AG04449 (cell line): ENCODE measurements around the gene CRYBA4.

Source experiments
- CTCF ChIA-PET: fragments of 350-600 bp; formaldehyde crosslinking; extraction: SDS; loops from one replicate; lab custom pipeline; 2021; ENCODE audit warnings: antibody characterized with exemption; lab: Yijun Ruan, JAX
- POLR2A ChIA-PET: fragments of 400-600, 350-600 bp; formaldehyde crosslinking; extraction: SDS; loops from one replicate; lab custom pipeline; 2020; ENCODE audit warnings: antibody characterized with exemption, inconsistent platforms; lab: Yijun Ruan, JAX
- DNase-seq: peaks from one replicate; pipeline ENCODE4 v3.0.0-alpha.2; 2010; ENCODE audit warnings: low read depth, low spot score
- H3K4me3 ChIP-seq: 2 replicates; pipeline ENCODE4 v1.5.1; 2011; ENCODE audit warnings: low read depth, mild to moderate bottlenecking, control low read depth, low read length
- TF ChIP-seq, protein P1 (sequence below): IDR thresholded peaks from one replicate; pipeline ENCODE4 v1.5.1; 2011; ENCODE audit warnings: mild to moderate bottlenecking, moderate library complexity, low read length, control low read depth, inconsistent platforms; ENCODE audit not compliant: insufficient read depth; ENCODE audit errors: missing control alignments

Gene CRYBA4

DNA sequence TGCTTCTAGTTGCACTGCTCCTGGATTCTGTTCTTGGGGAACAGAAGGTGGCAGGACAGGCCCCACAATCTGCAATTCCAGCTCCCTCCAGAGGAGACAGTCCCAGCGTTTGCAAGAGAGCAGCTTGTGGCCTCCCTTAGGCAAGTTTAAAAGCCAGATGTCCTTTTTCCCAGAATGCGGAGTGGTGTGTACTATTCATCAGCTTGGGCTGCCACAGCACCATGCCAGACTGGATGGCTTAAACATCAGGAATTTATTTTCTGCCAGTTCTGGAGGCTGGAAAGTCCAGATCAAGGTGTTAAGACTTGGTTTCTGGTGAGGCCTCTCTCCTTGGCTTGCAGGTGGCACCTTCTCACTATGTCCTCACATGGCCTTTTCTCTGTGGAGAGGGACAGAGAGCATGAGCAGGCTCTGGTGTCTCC, 47.3 kb downstream of the CRYBA4 start:
- TF ChIP-seq, protein P1, sequence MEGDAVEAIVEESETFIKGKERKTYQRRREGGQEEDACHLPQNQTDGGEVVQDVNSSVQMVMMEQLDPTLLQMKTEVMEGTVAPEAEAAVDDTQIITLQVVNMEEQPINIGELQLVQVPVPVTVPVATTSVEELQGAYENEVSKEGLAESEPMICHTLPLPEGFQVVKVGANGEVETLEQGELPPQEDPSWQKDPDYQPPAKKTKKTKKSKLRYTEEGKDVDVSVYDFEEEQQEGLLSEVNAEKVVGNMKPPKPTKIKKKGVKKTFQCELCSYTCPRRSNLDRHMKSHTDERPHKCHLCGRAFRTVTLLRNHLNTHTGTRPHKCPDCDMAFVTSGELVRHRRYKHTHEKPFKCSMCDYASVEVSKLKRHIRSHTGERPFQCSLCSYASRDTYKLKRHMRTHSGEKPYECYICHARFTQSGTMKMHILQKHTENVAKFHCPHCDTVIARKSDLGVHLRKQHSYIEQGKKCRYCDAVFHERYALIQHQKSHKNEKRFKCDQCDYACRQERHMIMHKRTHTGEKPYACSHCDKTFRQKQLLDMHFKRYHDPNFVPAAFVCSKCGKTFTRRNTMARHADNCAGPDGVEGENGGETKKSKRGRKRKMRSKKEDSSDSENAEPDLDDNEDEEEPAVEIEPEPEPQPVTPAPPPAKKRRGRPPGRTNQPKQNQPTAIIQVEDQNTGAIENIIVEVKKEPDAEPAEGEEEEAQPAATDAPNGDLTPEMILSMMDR: peak; percentile 64
- CTCF ChIA-PET: interaction anchor here (1.3 to 9.6 kb wide), 5 partner anchors 10 to 304 kb away, joined by 3 to 150 read pairs (median 3); no protein-coding TSS in a partner anchor
- no peak overlapping the region for H3K4me3 ChIP-seq
- DNase-seq: no peak
- POLR2A ChIA-PET: no interaction called here

DNA sequence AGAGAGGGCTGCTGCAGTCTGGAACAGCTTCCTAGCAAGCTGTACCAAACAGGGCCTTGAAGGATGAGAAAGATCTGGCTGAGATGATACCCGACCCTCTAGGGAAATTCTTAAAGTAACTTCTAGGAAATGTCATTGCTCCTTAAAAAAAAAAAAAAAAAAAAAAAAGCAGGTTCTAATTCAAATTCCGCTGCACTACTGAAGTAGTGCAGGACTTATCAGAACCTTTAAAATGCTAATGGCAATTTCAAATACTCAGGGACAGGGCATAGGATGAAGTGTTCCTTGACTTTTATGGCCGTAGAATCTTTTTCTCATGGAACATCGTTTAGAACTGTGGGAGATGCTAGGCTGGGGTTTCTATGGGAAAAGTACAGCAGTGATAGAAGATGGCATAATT, 48.7 kb downstream of the CRYBA4 start:
- POLR2A ChIA-PET: no interaction called here
- TF ChIP-seq, protein P1: no peak

DNA sequence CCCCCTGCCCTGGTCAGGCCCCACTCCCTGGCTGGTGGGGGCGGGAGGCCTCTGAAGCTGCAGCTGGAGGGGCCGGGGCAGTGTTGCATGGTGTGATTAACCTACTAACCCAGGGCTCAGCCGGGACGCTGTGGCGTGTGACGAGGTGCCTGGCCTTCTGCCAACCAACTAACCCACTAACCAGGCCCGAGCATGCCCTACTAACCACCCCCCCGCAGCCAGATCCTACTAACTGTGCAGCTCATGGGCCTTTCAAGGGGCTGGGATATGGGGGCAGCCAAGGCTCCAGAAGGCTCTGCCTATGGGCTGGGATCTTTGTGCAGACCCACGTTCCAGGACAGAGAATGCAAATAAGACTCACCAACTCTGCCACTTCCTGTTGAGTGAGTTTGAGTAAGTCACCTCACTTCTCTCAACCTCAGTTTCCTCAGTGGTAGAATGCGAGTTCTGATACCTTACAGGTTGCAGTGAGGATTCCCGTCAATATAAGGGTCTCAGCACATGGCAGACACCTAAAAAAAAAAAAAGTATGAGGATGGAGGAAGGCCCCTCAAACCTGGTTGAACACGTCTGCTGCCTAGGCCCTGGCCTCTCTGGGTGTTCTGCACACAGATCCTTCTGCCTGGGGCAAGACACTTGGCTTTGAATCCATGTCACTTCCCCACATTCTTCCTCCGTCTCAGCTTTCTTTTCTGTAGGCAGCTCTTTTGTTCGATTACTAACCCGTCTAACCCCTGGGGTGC, 49.7 kb downstream of the CRYBA4 start:
- TF ChIP-seq, protein P1: no peak
- CTCF ChIA-PET: interaction anchor here (0.6 to 3.5 kb wide), 5 partner anchors 8 to 168 kb away, joined by 3 to 26 read pairs (median 13); no protein-coding TSS in a partner anchor
- POLR2A ChIA-PET: no interaction called here
- DNase-seq: no peak
- no peak overlapping the region for H3K4me3 ChIP-seq

More for the DNA sequence above, 48.7 kb downstream of the CRYBA4 start:
- DNase-seq: no peak
- H3K4me3 ChIP-seq: no peak overlapping the region
- CTCF ChIA-PET: interaction anchor here (1.3 kb wide), 1 partner anchor 9 kb away, joined by 3 read pairs; no protein-coding TSS in a partner anchor

DNA sequence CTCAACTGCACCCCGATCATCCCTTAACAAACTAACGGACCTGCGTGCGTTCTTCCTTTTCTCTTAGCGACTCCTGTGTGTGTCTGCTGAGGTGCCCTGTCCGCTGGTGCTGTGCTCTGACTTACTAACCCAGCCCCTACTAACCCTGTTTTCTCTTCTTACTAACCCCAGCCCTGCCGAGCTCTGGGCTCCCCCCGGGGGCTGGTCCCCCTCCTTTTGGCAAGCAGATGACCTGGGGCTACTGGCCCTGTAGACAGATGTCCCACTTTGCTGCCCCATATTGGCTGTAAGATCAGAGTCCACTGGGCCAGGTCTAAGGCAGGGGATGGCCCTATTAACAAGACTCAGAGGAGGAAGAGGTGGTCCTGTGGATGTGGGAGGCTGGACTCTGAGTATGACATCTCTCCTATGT, 50.3 kb downstream of the CRYBA4 start:
- H3K4me3 ChIP-seq: peak overlapping the region; percentile 95
- ChIA-PET CTCF (interaction anchor here (0.8 to 3.5 kb wide), 7 partner anchors 8 to 1204 kb away, joined by 3 to 26 read pairs (median 12); no protein-coding TSS in a partner anchor), POLR2A (interaction anchor here (1.0 kb wide), 1 partner anchor 121 kb away, joined by 3 read pairs; no protein-coding TSS in a partner anchor)
- DNase-seq: no peak
- TF ChIP-seq, protein P1: no peak

DNA sequence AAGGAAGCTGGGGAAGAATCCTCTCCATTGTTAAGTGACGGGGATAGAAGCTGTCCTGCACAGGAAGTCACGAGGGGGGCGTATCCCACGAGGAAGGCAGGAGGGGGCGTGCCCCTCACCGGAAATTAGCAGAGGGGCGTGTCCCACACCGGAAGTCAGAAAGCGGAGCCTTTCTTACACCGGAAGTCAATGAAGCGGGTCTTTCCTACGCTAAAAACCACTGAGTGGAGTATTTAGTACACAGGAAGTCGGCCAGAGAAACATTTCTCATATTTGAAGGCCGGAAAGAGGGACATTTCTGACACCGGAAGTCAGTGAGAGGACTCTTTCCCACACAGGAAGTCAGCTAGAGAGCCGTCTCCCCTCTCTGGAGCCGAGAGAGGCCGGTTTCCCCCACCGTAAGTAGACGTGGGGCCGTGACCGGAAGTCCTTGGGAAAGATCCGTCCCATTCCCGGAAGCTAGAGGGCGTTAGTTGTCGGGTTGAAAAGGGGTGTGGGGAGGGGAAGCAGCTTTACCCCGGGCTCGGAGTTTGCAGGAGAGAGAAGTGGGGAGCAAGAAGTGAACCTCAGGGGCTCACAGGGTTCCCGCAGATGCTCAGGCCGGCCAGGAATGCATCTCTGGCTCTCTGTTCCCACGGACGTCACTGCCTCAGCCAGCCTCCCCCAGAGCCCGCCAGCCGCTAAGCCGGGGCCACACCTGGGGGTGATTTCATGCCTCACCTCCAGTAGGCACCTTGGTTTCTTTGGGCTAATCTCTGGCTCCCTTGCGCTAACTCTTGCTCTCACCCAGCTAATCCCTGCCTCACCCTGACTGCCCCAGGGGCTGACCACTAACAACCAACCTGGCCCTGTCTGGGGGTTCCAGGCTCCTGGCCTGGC, 51.1 kb downstream of the CRYBA4 start:
- peak; percentile 71 for DNase-seq
- ChIA-PET CTCF (interaction anchor here (0.7 to 3.5 kb wide), 18 partner anchors 9 to 1204 kb away, joined by 3 to 26 read pairs (median 4); no protein-coding TSS in a partner anchor), POLR2A (interaction anchor here (1.0 to 1.2 kb wide), 3 partner anchors 9 to 159 kb away, joined by 3 read pairs; no protein-coding TSS in a partner anchor)
- TF ChIP-seq, protein P1: peak; percentile 70
- peak overlapping the region; percentile 95 for H3K4me3 ChIP-seq
